Erythroblast (primary cell): ENCODE measurements around the gene TMOD3.

Source experiments
- GATA1 ChIP-seq: IDR thresholded peaks from 2 replicates; pipeline ENCODE4 v1.6.1; 2011; ENCODE audit warnings: low read depth, mild to moderate bottlenecking, control low read depth, low read length, moderate library complexity
- POLR2A ChIP-seq: IDR thresholded peaks from 2 replicates; pipeline ENCODE4 v1.6.1; 2011; ENCODE audit warnings: mild to moderate bottlenecking, low read length

DNA sequence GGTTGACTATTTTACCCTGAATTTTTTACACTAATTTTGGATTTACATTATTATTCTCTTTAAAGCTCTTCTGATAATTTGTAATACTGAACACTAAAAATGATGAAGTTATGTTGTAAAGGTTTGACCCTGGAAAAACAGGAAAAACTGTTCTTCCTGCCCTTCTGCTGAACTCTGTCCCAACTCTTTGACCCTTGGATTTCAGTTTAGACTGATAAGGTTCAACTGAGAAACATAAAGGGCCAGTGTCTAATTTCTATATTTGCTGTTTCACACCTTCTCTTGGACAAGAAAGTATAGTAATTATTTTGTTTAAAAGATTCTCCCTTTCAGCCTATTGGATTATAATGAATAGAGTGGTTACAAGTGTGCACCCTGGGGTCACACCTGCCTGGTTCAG is 12.8 kb upstream of the TMOD3 start:
- no peak for TF ChIP-seq POLR2A
- TF ChIP-seq GATA1, result no peak
